GM12872 (cell line): ENCODE results near the gene TBC1D1.

Source experiments
- TF ChIP-seq, protein P1 (sequence below): IDR thresholded peaks from 3 replicates; pipeline ENCODE4 v1.5.1; 2011; ENCODE audit warnings: low read depth, mild to moderate bottlenecking, low read length, moderate library complexity; ENCODE audit not compliant: insufficient read depth

Gene TBC1D1

DNA sequence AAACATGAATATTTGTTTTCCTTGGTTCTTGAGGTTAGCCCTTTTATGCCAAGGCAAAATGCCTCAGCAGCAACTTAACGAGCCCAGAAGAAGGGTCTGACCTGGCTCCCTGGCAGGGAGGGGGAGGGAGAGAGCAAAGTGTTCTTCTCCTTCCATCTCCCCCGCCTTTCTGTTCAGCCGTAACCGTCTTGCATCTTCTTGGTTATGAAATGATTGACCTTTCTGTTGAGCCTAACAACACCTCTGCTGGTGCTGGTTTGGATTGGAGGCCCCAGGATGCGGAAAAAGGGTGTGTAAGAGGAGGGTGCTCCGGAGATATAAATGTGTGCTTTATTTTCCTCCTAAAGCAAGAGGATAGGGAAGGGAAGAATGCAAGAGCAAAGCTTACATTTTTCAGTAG is 114.0 kb downstream of the TBC1D1 start:
- TF ChIP-seq, protein P1, sequence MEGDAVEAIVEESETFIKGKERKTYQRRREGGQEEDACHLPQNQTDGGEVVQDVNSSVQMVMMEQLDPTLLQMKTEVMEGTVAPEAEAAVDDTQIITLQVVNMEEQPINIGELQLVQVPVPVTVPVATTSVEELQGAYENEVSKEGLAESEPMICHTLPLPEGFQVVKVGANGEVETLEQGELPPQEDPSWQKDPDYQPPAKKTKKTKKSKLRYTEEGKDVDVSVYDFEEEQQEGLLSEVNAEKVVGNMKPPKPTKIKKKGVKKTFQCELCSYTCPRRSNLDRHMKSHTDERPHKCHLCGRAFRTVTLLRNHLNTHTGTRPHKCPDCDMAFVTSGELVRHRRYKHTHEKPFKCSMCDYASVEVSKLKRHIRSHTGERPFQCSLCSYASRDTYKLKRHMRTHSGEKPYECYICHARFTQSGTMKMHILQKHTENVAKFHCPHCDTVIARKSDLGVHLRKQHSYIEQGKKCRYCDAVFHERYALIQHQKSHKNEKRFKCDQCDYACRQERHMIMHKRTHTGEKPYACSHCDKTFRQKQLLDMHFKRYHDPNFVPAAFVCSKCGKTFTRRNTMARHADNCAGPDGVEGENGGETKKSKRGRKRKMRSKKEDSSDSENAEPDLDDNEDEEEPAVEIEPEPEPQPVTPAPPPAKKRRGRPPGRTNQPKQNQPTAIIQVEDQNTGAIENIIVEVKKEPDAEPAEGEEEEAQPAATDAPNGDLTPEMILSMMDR, result no peak

DNA sequence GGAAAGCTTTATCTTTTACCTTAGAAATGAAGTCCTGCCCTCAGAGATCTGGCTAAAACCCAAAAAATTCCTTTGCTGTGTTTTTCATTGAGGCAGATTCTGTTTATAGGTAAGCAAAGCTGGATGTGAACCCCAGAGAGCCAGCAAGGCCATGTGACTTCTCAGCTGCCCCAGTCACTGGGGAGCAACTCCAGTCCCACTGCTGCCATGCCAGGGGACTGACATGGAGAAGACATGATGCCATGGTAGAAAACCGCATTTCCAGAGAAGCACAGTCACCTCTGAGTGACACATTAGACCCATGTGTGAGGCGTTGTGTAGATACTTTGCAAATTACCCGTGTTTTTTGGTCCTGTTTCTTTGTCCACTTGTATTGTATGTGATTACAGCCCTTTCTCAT is 114.8 kb downstream of the TBC1D1 start:
- TF ChIP-seq, protein P1, result no peak

DNA sequence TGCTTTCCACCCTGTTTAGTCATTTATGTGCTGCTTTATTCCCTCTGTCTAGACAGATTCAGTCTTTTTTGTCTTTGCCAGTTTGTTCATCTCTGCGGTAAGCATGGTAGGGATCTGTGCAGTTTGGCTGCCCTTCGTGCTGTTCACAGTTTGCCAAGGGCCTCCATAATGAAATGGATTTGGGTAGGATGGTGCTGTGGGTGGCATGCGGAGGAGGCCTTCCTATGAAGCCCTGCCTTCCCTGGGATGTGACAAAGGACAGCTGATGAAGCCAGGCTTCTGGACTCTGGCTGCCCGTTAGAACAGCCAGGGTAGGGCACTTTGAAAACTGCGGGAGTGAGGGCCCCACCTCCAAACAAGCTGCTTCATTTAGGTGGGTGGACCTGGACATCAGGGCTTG is 116.8 kb downstream of the TBC1D1 start:
- TF ChIP-seq, protein P1, result no peak

DNA sequence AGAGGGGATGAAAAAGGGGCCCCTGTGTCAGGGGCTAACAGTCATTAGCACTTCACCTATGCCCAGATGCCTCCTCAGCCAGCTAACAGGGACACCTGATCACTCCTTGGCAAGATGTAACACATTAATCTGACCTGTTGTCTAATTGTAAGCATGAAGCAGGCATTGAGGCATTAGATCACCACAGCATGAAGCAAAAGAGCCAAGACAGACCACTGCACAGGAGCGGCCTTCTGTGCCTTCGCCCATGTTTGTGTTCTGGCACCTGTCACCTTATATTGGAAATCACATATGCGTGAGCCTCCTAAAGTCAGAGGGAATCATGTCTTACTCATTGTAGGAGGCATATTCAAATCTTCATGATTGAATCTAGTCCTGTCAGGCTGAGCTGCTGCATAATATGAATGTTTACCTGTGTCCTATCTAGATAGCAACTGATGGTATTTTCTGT is 117.7 kb downstream of the TBC1D1 start:
- TF ChIP-seq, protein P1, result no peak

DNA sequence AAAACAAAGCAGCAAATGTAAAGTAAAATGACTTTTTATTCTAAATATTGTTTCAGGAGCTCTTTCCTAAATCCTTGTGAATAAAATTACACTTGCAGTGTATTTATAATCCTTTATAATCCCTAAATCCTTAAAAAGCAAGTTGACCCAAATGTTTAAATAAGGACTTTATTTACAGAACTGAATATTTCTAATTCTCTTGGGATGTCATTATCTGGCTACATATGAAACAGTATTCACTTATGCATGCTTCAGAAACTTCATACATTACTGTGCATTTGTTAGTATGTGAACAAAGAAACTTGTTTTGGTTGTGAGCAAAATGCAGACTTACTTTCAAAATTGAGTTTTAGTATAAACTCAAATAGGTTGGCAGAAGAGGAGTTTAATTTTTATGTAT is 118.5 kb downstream of the TBC1D1 start:
- TF ChIP-seq, protein P1, result no peak

DNA sequence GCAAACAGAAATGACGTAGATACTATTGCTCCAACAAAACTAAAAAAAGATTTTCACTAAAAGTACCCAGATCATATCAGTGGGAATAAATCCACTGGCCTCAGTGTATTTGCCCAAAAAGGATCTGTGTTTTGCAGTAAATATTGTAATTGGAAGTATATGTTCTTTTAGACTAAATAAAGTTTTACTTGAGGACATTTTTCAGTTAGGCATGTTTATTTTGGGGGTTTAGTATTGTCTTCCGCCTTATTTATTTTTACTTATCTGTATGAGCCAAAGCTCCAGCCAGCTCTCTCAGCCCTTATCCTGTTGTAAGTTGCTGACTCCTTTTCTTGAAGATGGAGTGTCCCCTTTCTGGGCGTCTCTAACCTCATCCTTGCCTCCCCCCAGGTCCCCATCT is 119.1 kb downstream of the TBC1D1 start:
- TF ChIP-seq, protein P1, result no peak

DNA sequence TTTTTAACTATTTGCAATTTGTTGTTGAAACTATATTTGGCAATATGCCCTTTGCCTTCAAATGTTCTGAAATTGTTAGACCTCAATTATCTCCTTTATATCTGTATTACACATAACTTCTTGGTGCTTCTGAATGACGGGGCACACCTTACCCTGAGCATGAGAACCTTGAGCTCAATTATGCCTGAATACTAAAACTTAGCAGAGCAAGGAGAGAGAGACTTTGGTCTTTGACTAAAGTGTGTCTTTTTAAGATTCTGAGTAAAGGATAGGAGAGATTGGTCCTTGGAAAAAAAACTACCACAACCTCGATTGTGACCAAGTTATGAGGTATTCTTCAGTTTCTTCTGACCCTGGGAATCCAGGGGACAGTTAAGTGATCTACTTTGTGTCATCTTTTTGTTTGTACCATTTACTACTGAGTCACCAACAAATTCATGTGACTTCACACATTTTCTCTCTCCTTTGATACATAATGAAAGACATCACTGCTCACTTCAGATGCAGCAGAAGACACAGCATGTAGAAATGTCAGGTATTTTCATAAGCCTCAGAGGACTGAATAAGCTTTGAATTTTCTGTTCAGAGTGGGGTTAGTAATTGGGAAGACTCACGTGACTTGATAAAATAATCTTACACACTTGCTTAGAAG is 120.8 kb downstream of the TBC1D1 start:
- TF ChIP-seq, protein P1, result no peak
